ENCODE measurements around the gene SERPINB1.

GRCh38 chr6:2863901-2864300, 22.2 kb upstream of the SERPINB1 start:
- no peak for TF ChIP-seq CTCF (IDR thresholded peaks at IDR 0.05)
- no peak for TF ChIP-seq POLR2A (IDR thresholded peaks at IDR 0.05)
